Stimulated activated naive CD8-positive, alpha-beta T cell treated with anti-CD3 and anti-CD28 coated beads, Interleukin-15, Interleukin-2, amounts not matched to agents 100 U/mL and 50 U/mL, for 24 hours (primary cell): Measurements from ENCODE around the gene DLG2.
A peak's percentile ranks its signal among the peaks of the same experiment; 100 is the strongest.

Source experiments
- ATAC-seq: fragments of 150-1000 bp; cut with Tn5 transposase; one replicate; pipeline ENCODE4 v1.10.0; 2021
- DNase-seq: peaks from one replicate; pipeline ENCODE4 v3.0.0; 2021

The DLG2 gene

DNA sequence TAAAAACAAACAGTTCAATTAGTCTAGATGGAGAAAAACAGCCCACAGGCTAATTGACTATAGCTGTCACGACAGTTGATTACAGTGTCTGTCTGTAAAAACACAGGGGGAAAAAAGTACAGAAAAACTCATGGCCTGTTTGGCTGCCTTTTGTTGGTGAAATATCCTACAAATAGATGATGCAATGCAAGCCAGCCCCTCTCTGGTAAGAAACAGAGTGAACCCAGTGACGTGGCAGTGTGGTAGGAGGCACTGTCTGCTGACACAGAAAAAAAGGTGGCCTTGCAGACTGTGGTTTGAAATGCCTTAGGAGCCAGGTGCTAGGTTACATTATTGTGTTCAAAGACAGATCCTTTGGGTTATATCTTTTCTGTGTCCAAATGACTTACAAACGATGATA lies 1909.6 kb downstream of the DLG2 start:
- DNase-seq (no peak), ATAC-seq (no peak)

DNA sequence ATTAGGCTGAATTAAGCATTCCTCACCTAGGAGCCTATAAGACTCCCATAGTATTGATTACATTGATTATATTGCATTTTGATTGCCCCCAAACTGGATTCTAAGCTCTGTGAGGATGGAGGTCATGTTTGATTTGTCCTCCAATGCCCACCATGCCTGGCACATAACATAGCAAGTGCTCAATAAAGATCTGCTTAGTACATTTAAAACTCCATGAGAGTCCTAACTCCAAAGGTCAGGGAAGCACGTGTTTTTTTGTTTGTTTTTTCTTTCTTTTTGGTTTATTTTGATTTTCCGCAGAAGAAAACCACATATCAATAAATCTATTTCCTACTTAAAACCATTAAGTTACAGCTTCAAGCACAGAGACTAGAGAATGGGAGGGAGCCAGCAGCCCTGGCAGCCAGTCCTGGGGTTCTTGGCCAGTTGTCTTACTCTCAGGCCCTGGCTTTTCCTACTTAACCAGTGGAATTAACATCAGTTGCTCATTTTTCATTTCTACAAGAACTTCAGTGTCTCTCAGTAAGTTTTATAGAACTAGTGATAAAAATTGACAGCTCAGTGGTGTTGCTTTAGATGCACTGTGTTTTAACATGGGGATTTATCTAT lies 1911.1 kb downstream of the DLG2 start:
- DNase-seq (no peak), ATAC-seq (no peak)

DNA sequence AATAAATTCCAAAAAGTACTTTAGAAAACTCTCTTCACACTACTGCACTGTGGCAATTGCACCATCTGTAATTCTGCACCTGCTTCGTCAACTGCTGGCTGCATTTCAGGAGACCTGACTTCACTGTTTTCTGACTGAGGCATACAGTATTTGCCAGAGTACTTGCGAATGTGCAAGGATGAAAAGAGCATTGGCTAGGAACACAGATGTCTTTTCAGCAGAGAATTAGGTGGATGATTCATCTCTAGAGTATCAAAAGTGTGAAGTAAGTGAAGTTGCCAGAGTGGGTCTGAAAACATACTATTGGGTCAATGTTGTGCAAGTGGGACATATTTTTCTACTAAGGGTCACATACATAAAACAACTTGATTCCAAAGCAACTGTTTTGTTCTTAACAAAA lies 1913.4 kb downstream of the DLG2 start:
- ATAC-seq = no peak
- DNase-seq = no peak

DNA sequence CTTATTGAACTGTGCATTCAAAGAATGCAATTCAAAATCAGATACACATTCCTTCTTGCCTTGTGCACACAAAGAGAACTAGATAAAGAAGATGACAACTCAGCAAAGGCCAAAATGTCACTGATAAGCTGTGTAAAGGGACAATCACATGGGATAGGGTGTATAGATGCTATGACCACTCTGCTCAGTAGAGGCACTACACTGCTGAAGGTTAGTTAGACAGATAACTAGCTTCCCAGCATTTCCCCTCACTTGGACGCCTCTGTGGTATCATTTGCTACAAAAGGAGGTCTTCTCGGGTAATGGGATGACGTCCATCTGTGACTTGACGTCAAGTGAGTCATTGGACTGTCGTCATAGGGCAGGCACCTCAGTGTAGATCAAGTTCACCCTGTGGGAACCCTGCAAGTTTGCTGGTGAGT lies 1916.0 kb downstream of the DLG2 start:
- DNase-seq (no peak), ATAC-seq (peak; percentile 14)

DNA sequence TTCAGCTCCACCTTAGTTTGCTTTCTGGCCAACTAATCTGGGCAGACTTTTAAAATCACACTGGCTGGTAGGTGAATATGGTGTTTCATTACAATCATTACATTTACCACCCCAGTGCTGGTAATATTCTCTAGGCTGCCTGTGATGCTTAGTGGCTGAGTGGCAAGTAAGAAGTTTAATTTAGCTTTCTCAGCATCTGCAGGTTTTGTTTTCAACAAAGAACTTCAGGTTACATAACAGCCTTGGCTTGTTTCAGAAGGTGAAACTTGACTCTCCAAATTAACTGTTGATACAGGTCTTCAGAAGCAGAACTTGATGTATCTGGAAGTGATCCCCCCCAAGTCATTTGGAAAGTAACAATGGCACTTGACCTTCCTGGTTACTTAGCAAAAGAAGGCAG lies 1917.7 kb downstream of the DLG2 start:
- ATAC-seq (no peak), DNase-seq (no peak)

DNA sequence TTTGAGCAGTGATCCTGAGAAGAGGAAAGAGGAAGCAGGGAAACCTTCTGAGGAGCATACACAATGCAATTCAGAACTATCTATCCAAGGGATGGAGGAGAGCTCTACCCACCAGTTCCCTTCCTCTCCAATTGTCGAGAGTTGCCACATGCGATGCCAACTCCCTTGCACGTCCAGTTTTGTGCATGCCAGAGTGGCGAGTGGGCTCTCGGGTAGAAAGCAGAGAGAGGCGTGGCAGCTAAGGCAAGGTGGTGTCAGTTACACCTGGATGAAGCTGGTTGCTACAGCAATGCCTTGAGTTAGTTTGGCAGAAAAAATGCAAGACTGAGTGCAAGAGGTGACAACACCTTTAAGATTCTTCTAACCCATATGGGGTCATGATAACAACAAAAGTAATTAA lies 1920.6 kb downstream of the DLG2 start:
- DNase-seq = no peak
- ATAC-seq = no peak

DNA sequence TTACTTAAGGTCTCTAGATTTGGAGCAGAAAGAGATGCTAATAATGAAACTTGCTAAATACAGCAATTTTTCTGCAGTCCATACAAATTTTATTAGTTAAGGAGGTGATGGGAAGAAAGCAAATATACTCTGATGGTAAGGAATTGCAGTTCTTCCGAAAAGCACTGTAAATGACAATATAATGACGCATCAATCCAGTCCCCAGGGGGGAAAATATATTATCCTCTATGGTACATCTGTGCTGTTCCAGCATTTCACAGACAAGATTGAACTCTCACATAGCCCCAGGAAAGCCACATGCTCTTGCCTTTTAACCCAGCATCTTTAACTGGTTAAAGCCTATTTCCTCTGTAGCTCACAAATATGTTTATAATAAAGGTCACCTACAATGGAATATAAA lies 1924.3 kb downstream of the DLG2 start:
- no peak for DNase-seq
- ATAC-seq = no peak

DNA sequence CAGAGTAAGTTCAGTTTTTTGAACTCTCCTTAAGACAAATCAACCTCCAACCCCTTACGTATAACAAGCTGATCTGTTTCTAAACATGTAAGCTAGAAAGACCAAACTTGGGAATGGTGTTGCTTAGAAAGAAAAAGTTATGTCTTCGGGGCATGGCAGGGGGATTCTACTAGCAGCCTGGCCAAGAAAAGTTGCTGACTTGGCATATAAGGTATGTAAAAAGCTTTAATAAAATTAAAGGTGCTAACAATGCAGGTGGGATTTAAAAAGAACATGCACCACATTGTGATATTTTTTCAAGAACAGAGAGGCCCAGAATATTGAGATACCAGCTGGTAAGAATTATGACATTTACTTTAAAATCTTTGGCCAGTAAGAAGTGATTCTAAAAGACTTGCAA lies 1929.6 kb downstream of the DLG2 start:
- ATAC-seq = no peak

DNA sequence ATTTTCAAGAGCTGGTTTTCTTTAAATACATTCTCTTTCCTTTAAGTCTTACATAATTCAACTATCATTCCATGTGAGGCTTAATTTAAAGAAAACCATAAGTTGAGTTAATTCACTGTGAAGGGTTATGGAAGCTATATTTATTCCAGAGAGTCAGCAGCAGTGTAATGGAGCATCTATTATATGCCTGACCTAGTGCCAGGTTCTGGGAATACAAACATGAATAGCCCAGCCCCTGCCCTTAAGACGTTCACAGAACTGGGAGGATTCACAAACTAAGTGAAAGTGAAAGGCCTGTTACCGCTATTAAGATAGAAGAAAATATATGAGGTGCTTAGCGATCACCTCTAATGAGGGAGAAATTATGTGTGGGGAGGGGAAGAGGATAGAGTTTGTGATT lies 1932.1 kb downstream of the DLG2 start:
- ATAC-seq = no peak

More for the DNA sequence above, 1929.6 kb downstream of the DLG2 start:
- no peak for DNase-seq

DNA sequence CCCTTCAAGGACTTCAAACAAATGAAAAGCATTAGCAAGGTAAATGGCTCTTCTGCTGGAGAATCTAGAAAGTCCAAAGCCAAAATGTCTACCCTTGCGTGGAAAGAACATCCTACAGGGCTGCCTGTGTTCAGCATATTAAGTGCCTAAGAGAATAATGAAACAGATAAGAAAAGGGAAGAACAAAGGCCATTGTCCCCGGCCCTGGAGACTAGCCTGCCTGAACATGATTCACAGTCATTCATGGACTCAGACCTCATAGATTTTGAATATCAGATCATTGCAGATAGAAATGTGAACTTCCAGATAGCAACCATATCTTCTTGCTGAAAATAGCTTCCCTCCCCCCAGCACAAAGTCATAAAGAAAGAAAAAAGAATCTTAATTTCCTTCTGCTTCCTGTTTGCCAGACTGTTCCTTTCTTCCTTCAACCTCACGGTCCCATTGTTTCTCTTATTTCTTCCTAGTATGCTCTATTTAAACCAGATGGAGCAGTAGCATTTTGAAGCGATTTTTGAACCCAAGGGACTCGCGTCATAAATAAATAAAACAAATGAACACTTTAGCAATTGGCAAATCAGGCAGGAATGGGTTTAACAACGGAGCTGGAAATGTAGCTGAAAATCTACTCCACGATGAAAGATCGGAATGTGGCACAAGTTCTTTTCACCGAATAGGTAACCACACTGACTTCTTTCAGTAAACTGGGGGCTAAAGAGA lies 1932.8 kb downstream of the DLG2 start:
- DNase-seq (no peak), ATAC-seq (no peak)

More for the DNA sequence above, 1932.1 kb downstream of the DLG2 start:
- no peak for DNase-seq

DNA sequence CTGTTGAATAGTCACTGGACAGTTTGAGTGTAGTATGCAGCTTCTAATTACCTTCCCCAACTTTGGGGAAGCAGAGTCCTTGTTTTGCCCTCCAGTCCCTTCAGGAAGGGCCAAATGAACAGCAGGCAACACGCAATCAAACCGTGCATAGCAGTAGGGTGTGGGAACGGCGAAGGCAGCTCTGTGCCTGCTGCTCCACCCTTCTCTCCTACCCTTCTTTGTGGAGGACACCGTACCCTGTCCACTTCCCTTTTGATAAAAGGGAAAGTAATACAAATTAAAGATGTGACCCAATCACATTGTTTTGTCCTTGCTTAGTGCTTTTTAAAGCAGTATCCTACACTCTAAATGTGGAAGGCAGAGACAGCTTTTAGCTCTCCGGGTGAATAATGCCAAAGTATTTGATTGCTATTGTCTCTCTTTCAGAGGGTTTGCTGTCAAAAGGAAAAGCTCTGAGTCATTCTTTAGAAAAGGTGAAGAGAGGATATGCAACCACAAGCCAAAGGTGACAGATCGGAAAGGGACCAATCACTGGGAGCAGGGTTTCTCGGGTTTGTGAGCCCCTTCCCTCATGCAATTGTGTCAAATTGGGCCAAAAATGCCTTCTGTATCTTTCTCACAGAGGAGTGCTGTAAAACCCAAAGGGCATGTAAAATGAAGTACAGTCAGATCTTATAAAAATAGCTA lies 1933.7 kb downstream of the DLG2 start:
- ATAC-seq (no peak), DNase-seq (no peak)

DNA sequence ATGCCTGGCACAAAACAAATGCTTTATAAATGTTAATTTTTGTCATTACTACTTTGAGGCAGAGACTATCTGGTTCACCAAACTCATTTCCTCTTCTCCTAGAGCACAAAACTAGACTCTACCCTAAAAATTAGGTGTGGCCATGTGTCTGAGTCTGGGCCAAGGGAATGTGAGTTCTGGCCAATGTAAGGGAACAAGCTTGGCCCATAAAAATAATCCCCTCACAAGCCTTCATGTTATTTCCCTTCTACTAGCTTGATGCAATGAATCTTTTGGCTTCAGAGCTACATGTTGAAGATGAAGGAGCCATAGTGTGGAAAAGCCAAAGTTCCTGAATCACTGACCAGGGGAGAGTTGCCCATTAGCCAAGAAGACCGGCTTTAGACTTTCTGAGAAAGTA lies 1934.5 kb downstream of the DLG2 start:
- ATAC-seq (no peak), DNase-seq (no peak)

DNA sequence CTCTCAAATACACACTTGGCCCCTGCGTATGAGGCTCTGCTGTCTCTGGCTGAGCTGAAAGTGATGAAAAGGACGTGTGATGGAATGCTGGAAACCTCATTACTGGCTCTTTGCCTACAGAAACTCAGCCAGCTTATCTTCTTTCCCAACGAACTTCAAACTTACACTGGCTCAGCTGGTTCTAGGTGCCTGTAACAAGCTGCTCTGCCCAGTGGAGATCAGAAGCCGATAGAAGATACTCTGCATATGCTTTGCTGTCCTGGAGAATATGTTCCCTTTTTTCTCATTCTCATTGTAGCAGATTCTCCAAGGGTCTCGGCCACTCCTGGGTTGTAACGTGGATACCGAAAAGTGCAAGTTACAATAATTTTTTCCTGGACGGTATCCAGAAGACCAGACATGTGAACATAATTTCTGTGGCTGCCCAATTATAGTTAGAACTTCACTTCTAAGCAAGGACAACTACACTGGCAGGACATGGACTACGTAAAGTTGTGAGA lies 1935.6 kb downstream of the DLG2 start:
- DNase-seq (no peak), ATAC-seq (no peak)

DNA sequence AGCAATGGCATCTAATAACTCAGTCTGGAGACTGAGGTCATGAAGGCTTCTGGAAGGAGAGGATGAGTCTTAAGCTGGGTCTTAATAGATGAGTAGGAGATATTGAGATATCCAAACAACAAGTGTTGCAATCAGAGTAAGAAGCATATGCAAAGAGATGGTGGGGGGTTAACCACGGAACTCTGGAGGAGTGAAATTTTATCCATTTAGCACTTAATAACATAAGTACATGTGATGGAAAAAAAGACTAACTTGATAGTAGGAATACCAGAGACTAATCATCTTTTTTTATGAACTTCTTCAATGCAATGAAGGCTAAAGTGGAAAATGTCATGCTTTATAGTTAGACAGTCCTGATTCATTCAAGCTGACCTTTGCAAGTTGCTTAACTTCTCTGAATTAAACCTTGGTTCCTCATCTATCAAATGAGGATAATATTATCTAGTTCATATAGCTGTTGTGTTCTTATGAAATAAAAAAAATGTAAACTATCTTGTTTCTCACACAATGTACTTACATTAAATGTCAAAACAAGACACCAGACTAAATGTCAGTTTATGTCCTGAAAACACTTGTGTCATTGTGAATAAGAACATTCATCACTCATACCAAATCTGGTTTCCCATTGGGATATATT lies 1937.9 kb downstream of the DLG2 start:
- no peak for DNase-seq

DNA sequence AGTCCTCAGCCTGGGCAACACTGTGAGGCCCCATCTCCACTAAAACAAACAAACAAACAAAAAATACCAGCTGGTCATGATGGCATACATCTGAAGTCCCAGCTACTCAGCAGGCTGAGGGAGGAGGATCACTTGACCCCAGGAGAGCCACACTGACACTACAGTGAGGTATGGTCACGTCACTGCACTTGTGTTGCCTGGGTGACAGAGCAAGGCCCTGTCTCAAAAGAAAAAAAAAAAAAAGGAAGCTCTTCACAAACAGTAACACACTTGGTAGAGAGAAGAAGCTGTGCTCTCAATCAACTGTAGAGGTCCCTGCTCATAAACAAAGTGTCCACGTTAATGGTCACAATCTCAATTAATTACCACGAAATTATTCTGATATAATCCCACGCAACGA lies 1939.4 kb downstream of the DLG2 start:
- no peak for ATAC-seq
- DNase-seq = no peak

More for the DNA sequence above, 1937.9 kb downstream of the DLG2 start:
- no peak for ATAC-seq

DNA sequence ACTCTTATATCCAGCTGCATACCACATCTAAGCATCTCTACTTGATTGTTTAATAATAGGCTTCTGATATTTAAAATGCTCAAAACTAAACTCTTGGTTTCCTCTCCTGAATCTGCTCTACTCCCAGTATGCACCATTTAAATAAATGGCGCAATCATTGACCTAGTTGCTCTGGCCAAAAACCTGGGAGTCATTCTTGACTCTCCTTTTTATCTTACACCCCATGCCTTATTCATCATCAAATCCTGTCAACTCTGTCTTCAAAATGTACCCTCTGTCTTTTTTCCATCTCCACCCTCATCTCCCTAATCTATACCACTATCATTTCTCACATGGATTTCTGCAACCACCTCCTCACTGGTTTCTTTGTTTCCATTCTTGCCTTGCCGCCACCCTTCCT lies 1941.4 kb downstream of the DLG2 start:
- DNase-seq (no peak), ATAC-seq (no peak)

DNA sequence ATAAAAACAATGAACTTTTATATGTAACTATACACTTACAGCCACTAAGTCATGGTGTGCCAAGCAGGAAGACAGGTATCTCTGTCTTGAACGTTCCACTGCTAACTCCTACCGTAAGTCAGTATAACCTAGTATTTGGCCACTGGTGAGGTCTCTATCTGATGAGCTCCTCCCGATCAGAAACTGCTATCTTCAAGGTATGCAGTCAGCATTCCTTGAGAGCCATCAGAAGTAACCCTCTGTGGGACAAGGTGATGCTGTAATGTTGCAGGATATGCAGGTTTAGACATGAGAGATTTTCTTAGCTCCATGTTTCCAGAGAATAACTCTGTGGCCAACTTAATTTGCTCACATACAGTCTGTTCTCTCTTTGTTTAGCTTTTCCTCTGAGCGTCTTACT lies 1943.1 kb downstream of the DLG2 start:
- DNase-seq (no peak), ATAC-seq (no peak)

DNA sequence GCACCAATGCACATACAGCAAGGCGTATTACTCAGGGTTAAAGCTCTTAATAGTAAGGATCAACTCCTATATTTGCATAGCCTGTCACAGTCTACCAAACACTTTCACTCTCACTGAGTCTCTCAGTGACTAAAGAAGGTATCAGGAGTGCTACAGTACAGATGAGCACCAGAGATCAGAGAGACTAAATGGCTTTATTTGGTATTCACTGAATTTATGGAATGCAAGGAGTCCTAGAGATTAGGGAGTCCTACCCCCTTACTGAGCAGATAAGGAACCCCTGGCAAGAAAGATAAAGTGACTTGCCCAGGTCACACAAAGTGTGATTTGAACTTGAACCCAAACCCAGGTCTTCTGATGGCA lies 1944.6 kb downstream of the DLG2 start:
- ATAC-seq (peak; percentile 9), DNase-seq (no peak)

DNA sequence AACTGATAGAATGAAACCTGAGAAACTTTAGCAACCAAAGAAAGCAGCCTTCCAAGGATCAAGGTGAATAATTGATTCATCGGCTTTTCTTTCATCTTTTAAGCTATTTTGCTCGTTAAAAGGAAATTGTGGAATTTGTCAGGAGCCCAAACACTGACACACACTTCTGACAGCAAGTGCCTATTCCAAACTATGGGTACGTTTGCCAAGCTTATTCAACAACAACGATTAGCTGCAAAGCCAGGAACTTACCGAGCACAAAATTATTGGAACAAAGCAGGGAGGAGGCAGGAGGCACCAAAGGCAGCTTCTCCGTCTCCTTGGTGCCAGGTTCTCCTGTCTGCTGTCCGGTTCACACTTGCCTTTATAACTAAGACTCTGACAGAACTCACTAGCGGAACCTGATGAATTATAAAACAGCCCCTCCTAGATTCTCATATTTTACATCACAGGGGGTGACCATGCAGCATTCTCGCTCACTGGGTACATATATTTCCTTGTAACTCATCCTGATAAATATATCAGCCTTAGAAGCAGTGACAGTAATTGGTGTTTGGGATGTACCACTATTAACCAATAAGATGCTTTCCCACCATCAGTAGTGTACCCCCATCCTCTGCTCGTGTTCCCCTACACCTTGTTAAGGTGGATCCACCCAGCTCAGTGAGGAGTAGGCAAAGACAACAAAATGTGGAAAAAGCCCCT lies 1945.1 kb downstream of the DLG2 start:
- no peak for ATAC-seq
- no peak for DNase-seq

DNA sequence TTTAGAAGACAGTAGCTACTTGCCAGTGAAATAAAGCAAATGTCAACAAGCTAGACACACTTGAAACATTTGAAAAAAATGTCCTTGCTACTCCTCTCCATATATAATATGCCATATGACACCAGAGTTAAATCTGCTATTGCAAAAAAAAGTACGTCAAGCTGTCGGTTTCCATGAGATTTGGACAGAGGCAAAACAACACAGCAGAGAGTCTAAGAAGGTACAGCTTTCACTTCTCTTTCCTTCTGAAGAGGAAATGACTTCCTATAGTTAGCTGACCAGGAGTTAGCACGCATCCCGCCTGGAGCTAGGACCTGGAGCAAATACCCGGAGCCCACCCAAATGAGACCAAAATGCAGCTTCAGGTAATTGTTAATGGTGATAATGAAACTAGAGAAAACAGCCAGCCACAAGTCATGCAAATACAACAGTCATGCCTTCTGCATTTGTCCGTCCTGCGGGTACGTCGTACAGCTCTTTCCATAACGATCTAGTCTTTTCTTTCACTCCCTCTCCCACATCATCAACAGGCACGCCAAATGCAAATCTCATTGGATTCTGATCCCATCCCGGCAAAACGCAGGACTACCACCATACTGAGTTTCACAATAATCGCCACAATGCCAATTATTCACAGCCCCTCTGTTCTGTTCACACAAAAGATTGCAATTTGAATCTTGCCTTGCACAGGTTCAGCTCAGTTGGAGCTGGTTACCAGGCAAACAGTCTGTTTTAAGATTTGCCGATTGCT lies 1945.9 kb downstream of the DLG2 start:
- no peak for DNase-seq
- no peak for ATAC-seq

DNA sequence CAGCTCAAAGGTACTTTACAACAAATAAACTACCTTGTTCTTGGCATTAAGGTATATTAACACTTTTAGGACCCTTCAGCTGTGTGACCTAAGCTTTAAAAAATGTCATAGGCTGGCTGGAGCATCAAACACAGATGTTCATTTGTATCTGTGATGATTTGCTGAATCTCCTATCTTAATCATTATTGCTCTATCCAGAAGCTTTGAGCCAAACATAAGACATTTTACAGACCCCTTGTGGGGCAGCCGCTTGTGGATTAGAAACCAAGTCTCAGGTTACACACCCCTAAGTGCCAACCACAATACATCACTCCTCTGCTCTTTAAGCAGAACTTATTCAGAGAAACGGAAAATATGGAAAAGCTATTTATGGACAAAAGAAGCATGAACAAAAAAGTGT lies 1946.8 kb downstream of the DLG2 start:
- no peak for ATAC-seq

More for the DNA sequence above, 1946.8 kb downstream of the DLG2 start:
- no peak for DNase-seq
